Endothelial cell of umbilical vein (primary cell): Measurements from ENCODE around the gene SLC35A5. TPM values are rescaled to one million over a fixed set of nuclear protein-coding genes. Genes with fewer than 3 reads are reported as not detected.

Experiments used
- BruUV-seq: library from RNA; stranded (reverse); fragments of 400-500 nt; replicated peaks from 2 replicates; lab custom pipeline; 2021; lab: Mats Ljungman, UMichigan
- CTCF ChIA-PET: fragments of 300-600, 350-600 bp; sonication (Branson Sonifier 250); formaldehyde crosslinking; loops from one replicate; lab custom pipeline; 2021; ENCODE audit warnings: antibody characterized with exemption, inconsistent platforms; lab: Charles Lee
- POLR2A ChIA-PET: fragments of 300-600, 350-600 bp; sonication (Branson Sonifier 250); formaldehyde crosslinking; loops from one replicate; lab custom pipeline; 2021; ENCODE audit warnings: antibody characterized with exemption, inconsistent platforms; lab: Charles Lee
- DNase-seq: peaks from one replicate; pipeline ENCODE4 v3.0.0-alpha.2; 2011; ENCODE audit warnings: low read depth, low spot score
- FAIRE-seq: peaks from 2 replicates; lab custom pipeline; 2011; peaks lifted over from hg19 to GRCh38; lab: Jason Lieb, UNC
- H2AFZ ChIP-seq: 2 replicates; pipeline ENCODE4 v1.6.0; 2012; ENCODE audit warnings: low read depth, low read length, control low read depth, inconsistent platforms
- H3K27ac ChIP-seq: 2 replicates; pipeline ENCODE4 v1.5.1; 2011; ENCODE audit warnings: low read depth, mild to moderate bottlenecking, control low read depth, low read length, moderate library complexity; ENCODE audit not compliant: insufficient read depth
- H3K27me3 ChIP-seq, 2 experiments: 2 replicates each; pipeline versions ENCODE4 v1.6.0 to v1.6.1; 2011; ENCODE audit warnings: low read length in 2 of 2, mixed read lengths in 1 of 2; ENCODE audit not compliant: control insufficient read depth in 2 of 2, insufficient read depth in 2 of 2
- H3K36me3 ChIP-seq, 2 experiments: 2 replicates in 1 of 2; 3 replicates in 1 of 2; pipeline ENCODE4 v1.5.1; 2011; ENCODE audit warnings: low read length in 2 of 2, mild to moderate bottlenecking in 1 of 2, moderate library complexity in 1 of 2; ENCODE audit not compliant: control insufficient read depth in 2 of 2, insufficient read depth in 2 of 2; ENCODE audit errors: extremely low read depth in 1 of 2
- H3K4me1 ChIP-seq: 3 replicates; pipeline ENCODE4 v1.5.1; 2011; ENCODE audit warnings: mild to moderate bottlenecking, low read length; ENCODE audit not compliant: control insufficient read depth, insufficient read depth; ENCODE audit errors: extremely low read depth
- H3K4me2 ChIP-seq: 2 replicates; pipeline ENCODE4 v1.6.1; 2011; ENCODE audit warnings: low read length, control low read depth, mixed read lengths; ENCODE audit not compliant: insufficient read depth
- H3K4me3 ChIP-seq, 3 experiments: fragments of 200-600 bp in 1 of 3; sonication (generic), shearing (Covaris generic) in 1 of 3; replicated peaks in 1 of 3; 2 replicates each; pipeline ENCODE4 v1.5.1; 2011 to 2016; ENCODE audit warnings: control low read depth in 3 of 3, low read length in 3 of 3, mild to moderate bottlenecking in 2 of 3, inconsistent platforms in 1 of 3, low read depth in 1 of 3, moderate library complexity in 1 of 3; ENCODE audit not compliant: insufficient read depth in 1 of 3
- H3K79me2 ChIP-seq: 2 replicates; pipeline ENCODE4 v1.6.0; 2012; ENCODE audit warnings: low read length, inconsistent platforms; ENCODE audit not compliant: control insufficient read depth, insufficient read depth
- H3K9ac ChIP-seq: replicated peaks from 2 replicates; pipeline ENCODE3; 2011; ENCODE audit warnings: low read length, control low read depth; ENCODE audit not compliant: insufficient read depth; ENCODE audit errors: extremely low read depth
- H3K9me1 ChIP-seq: replicated peaks from 3 replicates; pipeline ENCODE4 v1.6.0; 2011; ENCODE audit warnings: mild to moderate bottlenecking, low read length; ENCODE audit not compliant: control insufficient read depth, insufficient read depth; ENCODE audit errors: extremely low read depth
- H3K9me3 ChIP-seq: replicated peaks from 2 replicates; pipeline ENCODE4 v1.5.1; 2012; ENCODE audit warnings: low read length, inconsistent platforms; ENCODE audit not compliant: control insufficient read depth, insufficient read depth
- H4K20me1 ChIP-seq: replicated peaks from 2 replicates; pipeline ENCODE3; 2011; ENCODE audit warnings: mild to moderate bottlenecking, low read length; ENCODE audit not compliant: control insufficient read depth, insufficient read depth; ENCODE audit errors: extremely low read depth
- CTCF ChIP-seq, 2 donors: IDR thresholded peaks; 1 replicate in 1 of 2; 2 replicates in 1 of 2; pipeline ENCODE4 v1.5.1; 2011; ENCODE audit warnings: low read length in 2 of 2, mild to moderate bottlenecking in 2 of 2, moderate library complexity in 2 of 2, control low read depth in 1 of 2, inconsistent platforms in 1 of 2, low read depth in 1 of 2; ENCODE audit not compliant: insufficient read depth in 1 of 2; ENCODE audit errors: extremely low read depth in 1 of 2
- EZH2 ChIP-seq: IDR thresholded peaks from 2 replicates; pipeline ENCODE4 v1.6.1; 2012; ENCODE audit warnings: borderline replicate concordance, low read depth, mild to moderate bottlenecking, moderate library complexity, low read length, inconsistent platforms; ENCODE audit not compliant: severe bottlenecking
- FOS ChIP-seq: IDR thresholded peaks from 2 replicates; pipeline ENCODE4 v1.6.1; 2011; ENCODE audit warnings: mild to moderate bottlenecking, low read length, moderate library complexity, borderline replicate concordance; ENCODE audit not compliant: insufficient read depth
- GATA2 ChIP-seq: IDR thresholded peaks from 2 replicates; pipeline ENCODE4 v1.7.0; 2011; ENCODE audit warnings: low read depth, mild to moderate bottlenecking, moderate library complexity, mixed read lengths, low read length; ENCODE audit not compliant: insufficient read length, insufficient read depth
- JUN ChIP-seq: IDR thresholded peaks from 2 replicates; pipeline ENCODE4 v1.6.1; 2011; ENCODE audit warnings: borderline replicate concordance, low read depth; ENCODE audit not compliant: insufficient read length, insufficient read depth
- MAX ChIP-seq: IDR thresholded peaks from 2 replicates; pipeline ENCODE4 v1.6.1; 2011; ENCODE audit not compliant: insufficient read depth, insufficient read length
- MYC ChIP-seq: IDR thresholded peaks from one replicate; pipeline ENCODE4 v1.6.1; 2011; ENCODE audit warnings: mild to moderate bottlenecking, low read depth, low read length
- POLR2A ChIP-seq: IDR thresholded peaks from 2 replicates; pipeline ENCODE4 v1.6.1; 2012; ENCODE audit warnings: low read depth, mild to moderate bottlenecking, control low read depth, low read length
- POLR2AphosphoS5 ChIP-seq: IDR thresholded peaks from 2 replicates; pipeline ENCODE4 v1.6.1; 2012; ENCODE audit warnings: low read depth, mild to moderate bottlenecking, control low read depth, low read length, moderate library complexity; ENCODE audit not compliant: insufficient read depth
- dilution Hi-C: fragments of 300-500 bp; cut with MboI; formaldehyde crosslinking; loops from one replicate; pipeline ENCODE4 v1.15.0; 2019; ENCODE audit warnings: low sequenced_read_pairs; ENCODE audit not compliant: extremely low pct_ligation_motif_present
- intact Hi-C: fragments of 100-400 bp; cut with micrococcal nuclease; formaldehyde crosslinking; loops from one replicate; pipeline ENCODE4 v1.10.0; 2022
- polyA plus RNA-seq, 4 experiments: library from polyadenylated mRNA; depleted of rRNA in 3 of 4; stranded (reverse) in 3 of 4; unstranded in 1 of 4; fragments of >200 nt; gene quantifications; 2 replicates each; pipeline versions ENCODE4 v1.2.1 to v1.2.3, GENCODE V29; 2011 to 2012; ENCODE audit warnings: missing spikeins in 1 of 4
- total RNA-seq: library from RNA; stranded (reverse); gene quantifications from 2 replicates; pipeline ENCODE4 v1.2.3, GENCODE V29; 2021

SLC35A5 gene
- total and polyA plus RNA-seq, 2 donors (not counting 3 experiments of a cell fraction or from before 2014, with no cell fraction given): 25.1 to 40.1 TPM

GRCh38 chr3:112530573-112530972 lies 31.3 kb upstream of the SLC35A5 start:
- no TSS peak for BruUV-seq
- no peak overlapping the region for H2AFZ ChIP-seq
- H3K27ac ChIP-seq: no peak overlapping the region
- H3K9ac ChIP-seq: no peak overlapping the region
- no peak overlapping the region for H3K4me2 ChIP-seq
- no peaks in the 10 kb centered on the region for H4K20me1 ChIP-seq
- H3K79me2 ChIP-seq: no peaks in the 10 kb centered on the region
- no peaks in the 10 kb centered on the region for H3K27me3 ChIP-seq
- H3K9me3 ChIP-seq: no peaks in the 10 kb centered on the region
- intact Hi-C loops: loop anchor here (2.0 to 5.0 kb wide), 2 partner anchors 394 to 418 kb away; no protein-coding TSS in a partner anchor
- ChIA-PET CTCF (interaction anchor here (0.6 to 1.6 kb wide), 18 partner anchors 9 to 419 kb away, joined by 3 to 44 read pairs (median 4); partner anchors contain the start of genes ATG3, SLC35A5 and SLC9C1), POLR2A (no interaction called here)
- no peak for TF ChIP-seq CTCF (IDR thresholded peaks at IDR 0.05; ENCODE audit: extremely low read depth in 1 of 2, insufficient read depth in 1 of 2, low read depth in 1 of 2, low read length in 2 of 2)
- no peak for TF ChIP-seq MAX
- no peaks in the 10 kb centered on the region for H3K9me1 ChIP-seq
- H3K4me1 ChIP-seq: no peaks in the 10 kb centered on the region
- no peak overlapping the region for H3K4me3 ChIP-seq
- DNase-seq: no peak
- FAIRE-seq: no peak
- dilution Hi-C loops: no loop called here
- peaks cover 7 to 12% of the 10 kb centered on the region in 2 experiments for H3K36me3 ChIP-seq

- Histone ChIP-seq H3K27me3 (no peaks in the 10 kb centered on the region), H3K79me2 (no peaks in the 10 kb centered on the region), H3K9me3 (no peaks in the 10 kb centered on the region), H3K9me1 (no peaks in the 10 kb centered on the region), H3K27ac (no peak overlapping the region), H4K20me1 (no peaks in the 10 kb centered on the region), H3K4me2 (no peak overlapping the region), H3K36me3 (peaks cover 8 to 12% of the 10 kb centered on the region in 2 experiments), H3K9ac (no peak overlapping the region), H3K4me1 (no peaks in the 10 kb centered on the region), H3K4me3 (no peak overlapping the region), H2AFZ (no peak overlapping the region)
- TF ChIP-seq MYC: no peak
- no peak for TF ChIP-seq FOS
- TF ChIP-seq GATA2: no peak
- no peak for TF ChIP-seq POLR2AphosphoS5
- TF ChIP-seq CTCF (IDR thresholded peaks at IDR 0.05; ENCODE audit: extremely low read depth in 1 of 2, insufficient read depth in 1 of 2, low read depth in 1 of 2, low read length in 2 of 2): no peak
- TF ChIP-seq JUN: no peak
- TF ChIP-seq MAX: no peak
- no peak for TF ChIP-seq EZH2
- TF ChIP-seq POLR2A: no peak
- peak; percentile 63 for FAIRE-seq
- intact Hi-C loops: loop anchor here (2.0 to 5.0 kb wide), 2 partner anchors 395 to 419 kb away; no protein-coding TSS in a partner anchor
- dilution Hi-C loops: no loop called here
- POLR2A ChIA-PET: no interaction called here
- no TSS peak for BruUV-seq
- peak; percentile 53 for DNase-seq
- CTCF ChIA-PET: interaction anchor here (0.6 to 1.6 kb wide), 19 partner anchors 10 to 847 kb away, joined by 3 to 44 read pairs (median 4); partner anchors contain the start of genes ATG3, SLC35A5 and SLC9C1
Measured at GRCh38 chr3:112531358-112531781, 30.5 kb upstream of the SLC35A5 start.
